Hepatic stellate cell (primary cell): ENCODE measurements around the gene DDX53.

ENCODE experiments used
- DNase-seq: peaks from one replicate; pipeline ENCODE4 v3.0.0; 2011; ENCODE audit warnings: low spot score

DDX53 gene

GRCh38 chrX:23052324-23052723 is 52.6 kb downstream of the DDX53 start:
- DNase-seq, result no peak
